HepG2 (cell line): ENCODE results near the gene SMCHD1. TPM values are rescaled to one million over a fixed set of nuclear protein-coding genes. Genes with fewer than 3 reads are reported as not detected.
"Not testable (repeated sequence)": the region's sequence is repeated elsewhere in the genome, so short reads cannot be mapped to it uniquely, and the experiment has no call there.

Experiments
- ATAC-seq: fragments of 200-7000 bp; cut with Tn5 transposase; 3 replicates; pipeline ENCODE4 v1.9.1; 2020; ENCODE audit warnings: mild to moderate bottlenecking, moderate library complexity
- BruUV-seq: library from RNA; stranded (reverse); fragments of 400-500 nt; replicated peaks from 2 replicates; lab custom pipeline; 2021; lab: Mats Ljungman, UMichigan
- CTCF ChIA-PET: fragments of 300-600 bp; formaldehyde crosslinking; extraction: SDS; loops from one replicate; lab custom pipeline; 2021; ENCODE audit warnings: low total read pairs, inconsistent platforms, low intra/inter-chr PET ratio; lab: Yijun Ruan, JAX
- POLR2A ChIA-PET: fragments of 350-600 bp; sonication (Branson Sonifier 250); formaldehyde crosslinking; loops from one replicate; lab custom pipeline; 2020; ENCODE audit warnings: antibody characterized with exemption, inconsistent platforms; lab: Yijun Ruan, JAX
- DNase-seq: peaks from one replicate; pipeline ENCODE4 v3.0.0-alpha.2; 2015; ENCODE audit warnings: low spot score
- FAIRE-seq: peaks from 3 replicates; lab custom pipeline; 2011; peaks lifted over from hg19 to GRCh38; lab: Jason Lieb, UNC
- H2AFZ ChIP-seq: one replicate; pipeline ENCODE4 v1.6.1; 2011; ENCODE audit warnings: low read length, inconsistent platforms
- H3K27ac ChIP-seq: fragments of 300-600 bp; 3 replicates; pipeline ENCODE4 v1.8.0; 2011; ENCODE audit warnings: mixed run types, mild to moderate bottlenecking, mixed read lengths, low read length, inconsistent platforms; ENCODE audit not compliant: insufficient read depth; ENCODE audit errors: extremely low read length
- H3K27me3 ChIP-seq, 2 experiments: fragments of 200-600 bp in 1 of 2; 2 replicates in 1 of 2; 3 replicates in 1 of 2; pipeline versions ENCODE4 v1.6.0 to v1.8.0; 2011; ENCODE audit warnings: low read length in 2 of 2, mild to moderate bottlenecking in 2 of 2, moderate library complexity in 2 of 2, inconsistent platforms in 1 of 2; ENCODE audit not compliant: insufficient read depth in 2 of 2, control insufficient read depth in 1 of 2
- H3K36me3 ChIP-seq, 2 experiments: fragments of 200-600 bp in 1 of 2; replicated peaks in 1 of 2; 2 replicates in 1 of 2; 3 replicates in 1 of 2; pipeline versions ENCODE4 v1.5.1 to v1.8.0; 2011; ENCODE audit warnings: low read length in 2 of 2, inconsistent platforms in 1 of 2; ENCODE audit not compliant: insufficient read depth in 2 of 2, control insufficient read depth in 1 of 2
- H3K4me1 ChIP-seq: 2 replicates; pipeline ENCODE4 v1.5.1; 2012; ENCODE audit warnings: low read length, inconsistent platforms; ENCODE audit not compliant: insufficient read depth
- H3K4me2 ChIP-seq: 2 replicates; pipeline ENCODE4 v1.6.0; 2011; ENCODE audit warnings: low read depth, low read length, inconsistent platforms
- H3K4me3 ChIP-seq, 3 experiments: fragments of 200-600 bp in 1 of 3; sonication (generic), shearing (Covaris generic) in 1 of 3; replicated peaks in 1 of 3; 2 replicates each; pipeline ENCODE4 v1.5.1; 2011 to 2016; ENCODE audit warnings: low read length in 3 of 3, inconsistent platforms in 2 of 3, low read depth in 2 of 3, mild to moderate bottlenecking in 2 of 3, control low read depth in 1 of 3, mixed read lengths in 1 of 3; ENCODE audit not compliant: insufficient read depth in 1 of 3
- H3K79me2 ChIP-seq: one replicate; pipeline ENCODE4 v1.6.1; 2011; ENCODE audit warnings: low read length, inconsistent platforms; ENCODE audit not compliant: insufficient read depth
- H3K9ac ChIP-seq: 2 replicates; pipeline ENCODE4 v1.6.0; 2011; ENCODE audit warnings: mild to moderate bottlenecking, low read depth, low read length, inconsistent platforms; ENCODE audit not compliant: insufficient read depth
- H3K9me3 ChIP-seq: 2 replicates; pipeline ENCODE4 v1.5.1; 2012; ENCODE audit warnings: mild to moderate bottlenecking, low read length
- H4K20me1 ChIP-seq: 2 replicates; pipeline ENCODE4 v1.6.0; 2011; ENCODE audit warnings: inconsistent platforms, mild to moderate bottlenecking, low read length, moderate library complexity; ENCODE audit not compliant: insufficient read depth
- HMGXB4 ChIP-seq, 2 experiments: sonication (generic) in 1 of 2; formaldehyde crosslinking in 1 of 2; IDR thresholded peaks; 2 replicates each; pipeline versions ENCODE4 v1.4.0 to v1.6.1; 2018 to 2020; ENCODE audit warnings: missing genetic modification reagents in 2 of 2, borderline replicate concordance in 1 of 2, low read depth in 1 of 2, mild to moderate bottlenecking in 1 of 2, missing biosample characterization in 1 of 2
- PHF20 ChIP-seq: sonication (generic); formaldehyde crosslinking; IDR thresholded peaks from 2 replicates; pipeline ENCODE4 v1.5.0; 2020; ENCODE audit warnings: mild to moderate bottlenecking, missing genetic modification reagents
- PLRG1 ChIP-seq: fragments of 450-650 bp; conservative IDR thresholded peaks from 2 replicates; pipeline ENCODE4 v1.6.1; 2016
- POGZ ChIP-seq: sonication (generic); formaldehyde crosslinking; IDR thresholded peaks from 2 replicates; pipeline ENCODE4 v1.4.0; 2020; ENCODE audit warnings: mild to moderate bottlenecking, missing genetic modification reagents
- POLR2AphosphoS5 ChIP-seq: IDR thresholded peaks from 2 replicates; pipeline ENCODE4 v1.6.1; 2012; ENCODE audit warnings: low read depth, low read length
- PTBP1 ChIP-seq: fragments of 200-400 bp; formaldehyde crosslinking; IDR thresholded peaks from 2 replicates; pipeline ENCODE4 v1.6.1; 2018; ENCODE audit warnings: low read length, low read depth; ENCODE audit not compliant: poor library complexity, severe bottlenecking
- TRIM24 ChIP-seq: sonication (generic); formaldehyde crosslinking; IDR thresholded peaks from 2 replicates; pipeline ENCODE4 v1.8.0; 2022; ENCODE audit warnings: mild to moderate bottlenecking, missing genetic modification reagents
- ZFAT ChIP-seq: sonication (generic); formaldehyde crosslinking; conservative IDR thresholded peaks from 2 replicates; pipeline ENCODE4 v1.8.1; 2023; ENCODE audit warnings: missing genetic modification reagents, inconsistent platforms
- ZNF235 ChIP-seq: sonication (generic); formaldehyde crosslinking; IDR thresholded peaks from 2 replicates; pipeline ENCODE4 v1.8.1; 2023; ENCODE audit warnings: mild to moderate bottlenecking, missing genetic modification reagents, borderline replicate concordance
- ZNF33A ChIP-seq: sonication (generic); formaldehyde crosslinking; IDR thresholded peaks from 2 replicates; pipeline ENCODE4 v1.5.1; 2020; ENCODE audit warnings: missing genetic modification reagents, mild to moderate bottlenecking, moderate library complexity, borderline replicate concordance
- ZNF44 ChIP-seq: sonication (generic); formaldehyde crosslinking; IDR thresholded peaks from 2 replicates; pipeline ENCODE4 v1.5.1; 2020; ENCODE audit warnings: mild to moderate bottlenecking, missing genetic modification reagents
- ZNF792 ChIP-seq: IDR thresholded peaks from 2 replicates; pipeline ENCODE4 v1.6.1; 2016
- ZSCAN21 ChIP-seq: sonication (generic); formaldehyde crosslinking; IDR thresholded peaks from 2 replicates; pipeline ENCODE4 v1.8.0; 2022; ENCODE audit warnings: mild to moderate bottlenecking, missing genetic modification reagents, moderate library complexity, borderline replicate concordance
- WGBS: methylation state at CpG from one replicate; pipeline ENCODE4 v1.1.6; 2017; ENCODE audit warnings: low lambda C conversion rate; 5-methylcytosine and 5-hydroxymethylcytosine counted together
- in situ Hi-C: cut with HindIII; loops from 2 replicates; pipeline ENCODE4 v1.10.0; 2017; ENCODE audit warnings: low pct_unique_long_range_greater_than_20kb; ENCODE audit not compliant: extremely low pct_ligation_motif_present
- intact Hi-C: fragments of 100-400 bp; cut with micrococcal nuclease; formaldehyde crosslinking; loops from one replicate; pipeline ENCODE4 v1.10.0; 2022; ENCODE audit not compliant: unreplicated experiment
- polyA plus RNA-seq, 8 experiments: library from polyadenylated mRNA; depleted of rRNA in 3 of 8; stranded (reverse) in 7 of 8; unstranded in 1 of 8; fragments of >200 nt; fragmentation: Illumina TruSeq in 4 of 8; extraction: Trizol in 4 of 8; gene quantifications; 2 replicates each; pipeline versions ENCODE4 v1.2.1 to v1.2.3, GENCODE V29; 2011 to 2016; ENCODE audit warnings: low read depth in 4 of 8, missing spikeins in 1 of 8, mixed read lengths in 1 of 8; ENCODE audit not compliant: insufficient read depth in 1 of 8
- total RNA-seq, 5 experiments: library from RNA; depleted of rRNA; stranded (reverse); fragments of >200 nt; fragmentation: Illumina TruSeq; extraction: Trizol; gene quantifications; 2 replicates each; pipeline ENCODE4 v1.2.3, GENCODE V29; 2016; ENCODE audit warnings: low read depth in 1 of 5

Gene SMCHD1
- total and polyA plus RNA-seq, 2 of the 13 experiments (the other 11 are each of a cell fraction or from before 2014, with no cell fraction given): 21.4 to 93.6 TPM

- no peaks in the 10 kb centered on the region for H4K20me1 ChIP-seq
- ChIA-PET POLR2A (no interaction called here), CTCF (no interaction called here)
- H3K79me2 ChIP-seq: no peaks in the 10 kb centered on the region
- H3K4me2 ChIP-seq: peak overlapping the region; percentile 49
- no peak overlapping the region for H3K27ac ChIP-seq
- DNase-seq: no peak
- BruUV-seq: no TSS peak
- peaks cover 24% of the 10 kb centered on the region for H3K4me1 ChIP-seq
- intact Hi-C loops (no loop called here), in situ Hi-C loops (no loop called here)
- WGBS: 71% methylated on average over 5 of the region's 5 CpGs
- no peaks in the 10 kb centered on the region for H3K9me3 ChIP-seq
- peaks cover 0 to 8% of the 10 kb centered on the region in 2 experiments; a peak in 2 of 5 replicates for H3K27me3 ChIP-seq
- no peak overlapping the region for H2AFZ ChIP-seq
- no peaks in the 10 kb centered on the region for H3K36me3 ChIP-seq
- no peak for TF ChIP-seq PHF20 (CRISPR knock-in tag)
- no peak for TF ChIP-seq ZSCAN21 (CRISPR knock-in tag)
- no peak for TF ChIP-seq ZNF792
- no peak for TF ChIP-seq HMGXB4 (CRISPR knock-in tag; IDR thresholded peaks at IDR 0.05; ENCODE audit: borderline replicate concordance in 1 of 2, low read depth in 1 of 2)
- TF ChIP-seq POLR2AphosphoS5: no peak
- TF ChIP-seq ZFAT (CRISPR knock-in tag): no peak
- no peak for TF ChIP-seq TRIM24 (CRISPR knock-in tag)
- no peak for TF ChIP-seq PLRG1
- no peak for TF ChIP-seq ZNF33A
- no peak for TF ChIP-seq POGZ (CRISPR knock-in tag)
- TF ChIP-seq PTBP1: no peak
- TF ChIP-seq ZNF44 (CRISPR knock-in tag): no peak
- no peak for TF ChIP-seq ZNF235 (CRISPR knock-in tag)
- no peak for ATAC-seq
- H3K9ac ChIP-seq: no peak overlapping the region
- H3K4me3 ChIP-seq: no peak overlapping the region
- FAIRE-seq: no peak
Measured at GRCh38 chr18:2827061-2827460, 171.5 kb downstream of the SMCHD1 start.

GRCh38 chr18:2836118-2836517 is 180.6 kb downstream of the SMCHD1 start:
- BruUV-seq, CTCF ChIA-PET, DNase-seq: not testable (repeated sequence)

GRCh38 chr18:2837290-2837689 is 181.8 kb downstream of the SMCHD1 start:
- H3K4me1 ChIP-seq, FAIRE-seq, in situ Hi-C loops, H3K27me3 ChIP-seq, H3K79me2 ChIP-seq, H3K36me3 ChIP-seq, H3K4me3 ChIP-seq, H3K9ac ChIP-seq, CTCF ChIA-PET, H3K9me3 ChIP-seq, ATAC-seq, intact Hi-C loops, DNase-seq, POLR2A ChIA-PET, H4K20me1 ChIP-seq, H3K27ac ChIP-seq, H2AFZ ChIP-seq, H3K4me2 ChIP-seq, BruUV-seq: not testable (repeated sequence)

More at GRCh38 chr18:2836118-2836517, 180.6 kb downstream of the SMCHD1 start:
- H3K27me3 ChIP-seq, in situ Hi-C loops, H4K20me1 ChIP-seq, ATAC-seq, H3K27ac ChIP-seq, H3K4me2 ChIP-seq, H3K4me3 ChIP-seq, H3K9ac ChIP-seq, FAIRE-seq, H3K9me3 ChIP-seq, intact Hi-C loops, POLR2A ChIA-PET, H3K4me1 ChIP-seq, H2AFZ ChIP-seq, H3K79me2 ChIP-seq, H3K36me3 ChIP-seq: not testable (repeated sequence)
- 51% methylated on average over 3 of the region's 3 CpGs for WGBS
